GM10847 (cell line): Measurements from ENCODE around the gene MLLT6.

ENCODE experiments used
- POLR2A ChIP-seq: IDR thresholded peaks from 2 replicates; pipeline ENCODE4 v1.6.1; 2011; ENCODE audit not compliant: insufficient read length; ENCODE audit errors: extremely low read depth

Gene MLLT6

DNA sequence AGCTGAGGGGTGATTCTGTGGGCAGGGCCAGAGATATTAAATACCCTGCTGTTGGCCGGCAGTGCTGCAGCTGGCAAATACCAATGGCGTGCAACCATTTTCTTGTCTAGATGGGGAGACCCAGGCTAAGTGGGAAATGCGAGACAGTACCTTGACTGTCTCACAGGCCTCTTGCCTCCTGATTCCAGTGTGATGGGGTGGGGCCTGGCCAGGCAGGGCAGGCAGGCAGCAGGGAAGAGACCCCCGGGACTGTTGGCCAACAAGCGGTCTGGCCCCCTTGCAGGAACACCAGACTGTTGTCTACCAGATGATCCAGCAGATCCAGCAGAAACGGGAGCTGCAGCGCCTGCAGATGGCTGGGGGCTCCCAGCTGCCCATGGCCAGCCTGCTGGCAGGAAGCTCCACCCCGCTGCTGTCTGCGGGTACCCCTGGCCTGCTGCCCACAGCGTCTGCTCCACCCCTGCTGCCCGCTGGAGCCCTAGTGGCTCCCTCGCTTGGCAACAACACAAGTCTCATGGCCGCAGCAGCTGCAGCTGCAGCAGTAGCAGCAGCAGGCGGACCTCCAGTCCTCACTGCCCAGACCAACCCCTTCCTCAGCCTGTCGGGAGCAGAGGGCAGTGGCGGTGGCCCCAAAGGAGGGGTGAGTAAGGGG is 19.4 kb downstream of the MLLT6 start:
- TF ChIP-seq POLR2A, result no peak

DNA sequence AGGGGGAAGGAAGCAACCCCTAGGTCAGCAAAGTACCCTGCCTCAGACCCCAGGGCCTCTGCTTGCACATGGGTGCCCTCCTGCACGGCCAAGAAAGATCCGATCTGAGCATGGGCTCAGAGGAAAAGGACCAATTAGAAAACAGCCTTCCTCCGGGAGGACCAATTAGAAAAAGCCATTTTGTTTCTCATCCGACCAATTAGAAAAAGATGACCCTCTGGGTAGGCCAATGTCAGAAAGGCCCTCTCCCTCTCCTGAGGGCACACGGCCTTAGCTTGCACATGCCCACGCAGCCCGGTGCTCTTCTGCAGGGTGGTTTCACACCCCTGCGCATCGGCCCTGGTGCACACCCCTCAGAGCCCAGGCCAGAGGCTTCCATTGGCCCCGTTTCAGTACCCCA is 20.0 kb downstream of the MLLT6 start:
- no peak for TF ChIP-seq POLR2A

DNA sequence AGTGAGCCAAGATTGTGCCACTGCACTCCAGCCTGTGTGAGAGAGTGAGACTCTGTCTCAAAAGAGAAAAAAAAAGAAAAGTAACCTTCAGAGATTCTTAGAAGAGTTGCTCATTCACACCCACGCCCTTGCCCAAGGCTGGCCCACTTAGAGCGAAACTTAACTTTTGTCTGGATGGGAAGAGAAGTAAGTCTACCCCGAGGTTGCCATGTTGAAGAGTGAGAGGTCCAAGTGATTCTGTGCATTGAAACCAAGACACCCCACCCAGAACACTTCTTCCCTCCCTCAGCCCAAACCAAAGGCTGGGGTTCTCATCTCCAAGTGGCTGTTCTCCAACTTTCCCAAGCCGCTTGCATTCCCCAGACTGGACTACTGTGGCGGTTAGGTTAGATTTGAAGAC is 22.7 kb downstream of the MLLT6 start:
- no peak for TF ChIP-seq POLR2A

DNA sequence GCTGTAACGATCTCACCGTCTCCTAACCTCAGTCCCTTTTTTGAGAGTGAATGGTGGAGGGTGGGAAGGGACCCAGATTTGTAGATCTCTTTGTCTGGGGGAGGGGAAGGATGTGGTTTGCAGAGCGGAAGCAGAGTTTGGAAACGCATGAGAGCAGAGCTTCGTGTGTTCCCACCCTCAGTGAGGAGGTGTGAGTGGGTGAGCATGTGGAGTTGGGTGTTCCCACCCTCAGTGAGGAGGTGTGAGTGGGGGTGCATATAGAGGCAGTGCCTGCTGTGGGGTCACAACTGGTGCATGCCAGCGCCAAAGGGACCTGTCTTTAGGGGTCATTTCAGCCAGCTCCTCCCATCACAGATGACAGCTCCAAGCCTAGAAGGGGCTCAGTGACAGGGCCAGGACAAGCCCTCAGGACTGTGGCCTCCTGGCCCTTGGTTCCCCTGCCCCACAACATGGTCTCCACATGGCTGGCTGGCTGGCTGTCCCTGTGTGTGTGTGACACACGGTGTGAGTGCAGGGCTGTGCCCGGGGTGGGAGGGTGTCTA is 23.3 kb downstream of the MLLT6 start:
- no peak for TF ChIP-seq POLR2A

DNA sequence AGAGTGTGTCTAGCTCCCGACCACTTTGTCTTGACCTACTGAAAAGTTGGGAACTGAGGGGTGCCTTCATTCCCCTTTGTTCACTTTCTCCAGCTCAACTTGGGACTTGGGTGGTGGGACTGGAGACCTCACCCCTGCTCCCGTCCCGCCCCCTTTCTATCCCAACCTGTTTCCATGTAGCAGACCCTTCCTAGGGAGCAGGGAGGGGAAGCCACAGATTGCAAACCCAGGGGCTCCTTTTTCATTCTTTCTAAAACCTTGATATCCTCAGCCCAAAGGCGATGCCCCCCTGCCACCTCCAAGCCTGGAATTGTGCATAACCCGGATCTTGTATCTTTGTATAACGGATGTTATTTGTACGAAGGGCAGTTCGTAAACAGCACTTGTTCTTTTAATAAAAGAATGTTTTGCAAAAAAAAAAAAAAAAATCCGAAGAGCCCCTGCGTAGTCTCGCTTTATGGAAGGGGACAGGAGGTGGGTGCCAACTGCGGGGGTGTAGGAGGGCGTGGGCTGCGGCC is 24.4 kb downstream of the MLLT6 start:
- TF ChIP-seq POLR2A, result no peak

DNA sequence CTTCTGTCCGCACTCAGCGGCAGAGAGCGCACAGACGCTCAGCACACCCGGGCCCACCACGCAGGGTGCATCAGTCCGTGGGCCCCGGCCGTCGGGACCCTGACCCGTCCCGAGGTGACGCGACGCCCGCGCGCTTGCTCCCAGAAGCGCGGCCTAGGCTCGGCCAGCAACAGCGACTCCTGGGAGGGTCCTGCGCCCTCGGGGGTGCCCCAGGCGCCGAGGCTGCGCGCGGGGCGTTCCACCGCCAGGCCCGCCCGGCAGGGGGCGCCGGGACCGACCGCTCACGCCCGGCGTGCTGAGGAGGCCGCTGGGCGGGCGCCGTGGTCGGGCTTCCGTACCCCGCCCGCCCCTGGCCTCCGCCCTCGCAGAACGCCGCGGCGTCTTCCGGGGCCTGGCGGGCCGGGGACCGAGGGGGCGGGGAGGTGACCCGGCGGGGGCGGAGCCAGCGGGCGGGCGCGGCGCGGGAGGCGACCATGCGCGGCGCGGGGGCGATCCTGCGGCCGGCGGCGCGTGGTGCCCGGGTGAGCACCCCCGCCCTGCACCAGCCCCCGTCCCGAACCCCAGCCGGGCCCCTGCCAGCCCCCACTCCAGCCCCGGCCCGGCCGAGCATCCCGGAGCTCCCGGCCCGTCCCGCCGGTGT is 24.9 kb downstream of the MLLT6 start, which contains the start of gene CISD3:
Gene CISD3, plus strand, starts transcription at position 456 of the 640 bp plus-strand sequence. Its CDS starts 18 bp downstream, at position 474.
- TF ChIP-seq POLR2A, result peak; percentile 14

DNA sequence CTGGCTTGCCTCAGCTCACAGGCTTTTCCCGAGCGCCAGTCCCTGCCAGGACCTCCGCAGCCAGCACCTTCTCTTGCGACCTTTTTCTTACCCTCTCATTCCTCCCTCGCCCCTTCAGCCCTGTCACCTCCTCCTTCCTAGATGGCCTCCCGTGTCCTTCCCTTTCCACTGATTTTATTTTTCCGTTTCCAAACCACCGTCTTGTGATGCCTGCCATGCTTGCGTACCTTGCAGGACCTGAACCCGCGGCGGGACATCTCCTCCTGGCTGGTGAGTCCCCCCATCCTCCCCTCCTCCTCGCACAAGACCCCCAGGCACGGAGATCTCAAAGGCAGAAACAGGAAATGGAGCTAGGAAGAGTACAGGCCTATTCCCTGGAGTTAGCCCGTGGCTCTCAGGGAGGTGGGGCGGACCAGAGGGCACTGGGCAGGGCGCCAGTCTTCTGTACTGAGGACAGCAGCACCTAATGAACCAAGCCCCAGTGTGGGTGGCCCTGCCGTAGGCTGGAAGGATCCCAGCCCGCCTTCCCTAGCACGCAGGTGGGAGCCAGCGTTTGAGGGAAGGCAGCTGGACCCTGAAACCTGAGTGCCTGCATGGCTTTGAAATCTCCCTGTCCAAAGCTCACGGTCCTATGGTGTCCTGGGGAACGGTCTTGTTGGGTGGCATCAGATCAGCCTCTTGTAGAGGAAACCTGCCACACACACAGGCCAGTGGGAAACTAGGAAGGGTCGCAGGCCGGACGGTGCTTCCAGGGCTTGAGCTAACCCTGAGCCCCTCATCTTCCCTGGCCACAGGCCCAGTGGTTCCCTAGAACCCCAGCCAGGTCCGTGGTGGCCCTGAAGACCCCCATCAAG is 25.7 kb downstream of the MLLT6 start:
- TF ChIP-seq POLR2A, result no peak

DNA sequence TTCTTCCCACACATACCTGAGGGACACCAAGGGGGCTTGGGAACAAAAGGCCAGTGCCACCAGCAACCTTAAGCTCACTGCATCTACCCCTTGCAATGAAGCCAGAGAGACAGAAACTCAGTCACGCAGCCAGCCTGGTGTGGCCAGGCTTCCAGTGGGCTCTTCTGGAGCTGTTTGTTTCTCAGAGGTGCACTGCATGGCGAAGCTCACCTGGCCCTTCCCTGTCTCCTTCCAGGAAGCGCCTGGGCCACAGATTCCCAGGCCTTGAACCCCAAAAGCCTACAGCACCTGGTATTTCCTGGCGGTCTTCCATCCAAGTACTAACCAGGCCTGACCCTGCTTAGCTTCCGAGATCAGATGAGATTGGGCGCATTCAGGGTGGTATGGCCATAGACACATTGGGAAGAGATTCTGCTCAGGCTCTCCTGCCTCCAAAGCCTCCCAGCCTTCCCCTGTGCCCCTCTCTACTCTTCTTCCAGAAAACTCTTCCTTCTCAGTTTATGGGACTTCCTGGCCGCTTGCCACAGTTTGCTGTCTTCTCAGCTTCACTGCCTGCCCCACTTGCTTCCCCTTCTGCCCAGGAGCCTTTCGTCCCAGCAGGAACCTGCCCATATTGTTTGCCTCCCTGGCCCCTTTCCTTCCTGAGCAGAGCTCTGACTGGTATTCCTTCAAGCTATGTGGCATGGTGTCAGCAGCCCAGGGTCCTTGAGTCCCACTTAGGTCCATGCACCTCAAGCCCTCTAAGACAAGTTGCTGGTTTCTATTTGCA is 26.6 kb downstream of the MLLT6 start:
- no peak for TF ChIP-seq POLR2A

DNA sequence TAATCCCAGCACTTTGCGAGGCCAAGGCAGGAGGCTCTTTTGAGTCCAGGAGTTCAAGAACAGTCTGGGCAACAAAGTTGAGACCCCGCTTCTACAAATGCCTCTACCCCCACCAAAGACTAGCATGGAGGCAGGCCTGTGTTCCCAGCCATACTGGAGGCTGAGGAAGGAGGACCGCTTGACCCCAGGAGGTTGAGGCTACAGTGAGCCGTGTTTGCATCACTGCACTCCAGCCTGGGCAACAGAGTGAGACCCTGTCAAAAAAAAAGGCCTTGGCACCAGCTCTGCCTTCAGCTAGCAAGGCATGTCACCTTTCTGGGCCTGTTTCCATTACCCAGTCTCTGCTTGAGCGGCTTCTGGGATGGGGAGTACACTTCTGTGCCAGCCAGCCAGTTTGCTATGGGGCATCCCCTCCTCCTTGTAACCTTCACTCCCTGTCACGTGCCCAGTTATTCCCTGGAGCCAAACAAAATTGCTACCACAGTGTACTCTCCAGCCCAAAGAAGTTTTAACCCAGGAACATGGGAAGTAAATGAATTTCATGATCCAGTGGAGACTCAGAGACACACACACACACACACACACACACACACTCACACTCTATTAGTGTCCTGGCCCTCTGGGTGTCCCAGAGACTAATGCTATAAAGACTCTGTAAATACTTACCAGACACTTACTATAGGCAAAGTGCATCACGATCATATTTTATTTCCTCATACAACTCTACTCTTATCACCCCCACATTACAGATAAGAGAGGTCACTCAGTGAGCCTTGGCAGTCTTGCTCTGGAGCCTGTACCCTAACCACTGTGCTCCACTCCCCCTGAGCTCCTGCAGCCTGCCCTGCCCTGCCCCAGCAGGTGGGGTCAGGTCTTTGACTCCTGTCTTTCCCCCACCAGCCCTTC is 27.6 kb downstream of the MLLT6 start:
- no peak for TF ChIP-seq POLR2A

DNA sequence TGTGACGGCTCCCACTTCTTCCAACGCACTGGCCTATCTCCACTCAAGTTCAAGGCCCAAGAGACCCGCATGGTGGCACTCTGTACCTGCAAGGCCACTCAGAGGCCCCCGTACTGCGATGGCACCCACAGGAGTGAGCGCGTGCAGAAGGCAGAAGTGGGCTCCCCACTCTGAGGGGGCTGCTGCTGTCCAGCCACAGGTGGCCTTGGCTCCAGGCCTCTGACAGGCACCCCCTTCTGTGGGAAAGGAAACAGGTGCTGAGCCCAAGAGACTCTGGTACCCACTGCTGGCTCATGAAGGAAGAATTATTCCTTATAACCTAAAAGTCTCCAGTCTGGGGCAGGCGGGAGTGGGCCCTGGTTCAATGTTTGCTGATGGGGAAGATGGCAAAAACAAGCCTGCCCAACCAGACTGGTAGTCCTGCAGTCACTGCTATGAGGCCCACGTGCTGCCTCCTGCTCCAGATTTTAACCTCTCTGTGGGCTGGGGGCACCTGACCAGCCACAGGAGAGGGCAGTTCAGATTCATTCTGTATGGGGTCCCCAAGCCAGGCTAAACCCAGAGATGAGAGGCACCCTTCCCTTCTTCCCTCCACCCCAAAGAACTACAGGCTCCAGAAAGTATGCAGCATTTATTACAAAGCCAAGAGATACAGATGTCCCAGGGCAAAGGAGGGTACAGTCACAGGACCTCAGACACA is 28.4 kb downstream of the MLLT6 start:
- no peak for TF ChIP-seq POLR2A

DNA sequence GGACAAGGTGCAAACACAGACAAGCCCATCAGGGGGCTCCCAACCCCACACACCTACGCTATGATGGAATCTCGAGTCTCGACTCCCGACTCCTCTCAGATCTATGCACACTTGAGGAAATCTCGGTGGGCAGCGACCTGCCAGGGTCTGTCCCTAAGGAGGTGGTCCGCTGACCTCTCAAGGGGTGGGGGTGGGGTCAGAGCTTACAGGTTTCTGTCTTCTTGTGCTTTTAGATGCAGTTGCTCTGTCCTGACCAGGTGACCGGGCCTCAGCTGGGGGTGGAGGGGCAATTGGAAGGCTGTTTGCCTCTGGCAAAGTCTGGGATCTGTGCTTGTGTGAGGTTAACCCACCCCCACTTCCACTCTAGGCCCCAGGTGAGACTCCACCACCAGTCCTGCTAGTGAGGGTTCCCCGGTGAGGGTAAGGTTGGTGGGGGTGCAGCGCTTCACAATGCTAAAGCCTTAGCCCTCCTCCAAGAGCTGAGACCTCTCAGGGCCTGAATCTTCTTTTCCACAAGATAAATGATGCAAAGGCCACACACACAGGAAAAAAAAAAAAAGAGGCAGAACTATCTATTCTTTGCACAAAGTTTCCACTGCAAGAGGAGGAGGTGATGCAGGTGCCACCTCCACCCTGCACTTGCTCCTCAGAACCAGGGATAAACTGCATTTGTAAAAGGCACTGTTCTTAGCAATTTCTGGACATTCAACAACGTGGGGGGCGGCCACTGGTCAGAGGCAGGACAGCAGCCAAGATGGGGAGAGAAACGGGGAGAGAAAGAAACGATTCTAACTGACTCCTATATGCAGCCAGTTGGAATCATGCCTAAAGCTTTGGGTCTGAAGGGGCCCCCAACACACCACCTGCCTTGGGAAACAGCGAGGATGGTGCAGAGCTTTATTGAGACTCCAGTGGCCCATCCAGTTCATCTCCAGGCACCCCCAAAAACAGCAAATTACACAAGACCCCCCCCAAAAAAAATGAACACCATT is 29.2 kb downstream of the MLLT6 start:
- no peak for TF ChIP-seq POLR2A
